Astrocyte of the spinal cord (primary cell): Measurements from ENCODE around the gene TP53BP1.

Experiments
- DNase-seq: peaks from one replicate; pipeline ENCODE4 v3.0.0; 2011; ENCODE audit warnings: low read depth, low spot score
- H3K4me3 ChIP-seq: 2 replicates; pipeline ENCODE4 v1.5.1; 2011; ENCODE audit warnings: low read depth, mild to moderate bottlenecking, low read length, moderate library complexity
- CTCF ChIP-seq: IDR thresholded peaks from 2 replicates; pipeline ENCODE4 v1.5.1; 2012; ENCODE audit warnings: low read depth, mild to moderate bottlenecking, low read length, inconsistent platforms
- in situ Hi-C: cut with HindIII; loops from 2 replicates; pipeline ENCODE4 v1.10.0; 2017; ENCODE audit warnings: low sequenced_read_pairs

Gene TP53BP1

GRCh38 chr15:43529587-43530345, 36.8 kb upstream of the TP53BP1 start:
- TF ChIP-seq CTCF = no peak
- H3K4me3 ChIP-seq = no peak overlapping the region
- in situ Hi-C loops = no loop called here
- DNase-seq = no peak

- in situ Hi-C loops = no loop called here
- no peak overlapping the region for H3K4me3 ChIP-seq
- no peak for DNase-seq
- TF ChIP-seq CTCF = no peak
Measured at GRCh38 chr15:43529141-43529540, 36.2 kb upstream of the TP53BP1 start.

- H3K4me3 ChIP-seq = no peak overlapping the region
- no peak for DNase-seq
- TF ChIP-seq CTCF = no peak
- in situ Hi-C loops = no loop called here
Measured at GRCh38 chr15:43528542-43529007, 35.6 kb upstream of the TP53BP1 start.

- no peak for TF ChIP-seq CTCF
- DNase-seq = no peak
- no peak overlapping the region for H3K4me3 ChIP-seq
- in situ Hi-C loops = no loop called here
Measured at GRCh38 chr15:43527802-43528541, 35.0 kb upstream of the TP53BP1 start.

- in situ Hi-C loops = no loop called here
- no peak for TF ChIP-seq CTCF
- DNase-seq = no peak
- H3K4me3 ChIP-seq = no peak overlapping the region
Measured at GRCh38 chr15:43527016-43527801, 34.3 kb upstream of the TP53BP1 start.

GRCh38 chr15:43526261-43526930, 33.4 kb upstream of the TP53BP1 start:
- TF ChIP-seq CTCF = no peak
- DNase-seq = no peak
- no peak overlapping the region for H3K4me3 ChIP-seq
- in situ Hi-C loops = no loop called here
